ENCODE results near the gene CCDC198.

Gene CCDC198, protein sequence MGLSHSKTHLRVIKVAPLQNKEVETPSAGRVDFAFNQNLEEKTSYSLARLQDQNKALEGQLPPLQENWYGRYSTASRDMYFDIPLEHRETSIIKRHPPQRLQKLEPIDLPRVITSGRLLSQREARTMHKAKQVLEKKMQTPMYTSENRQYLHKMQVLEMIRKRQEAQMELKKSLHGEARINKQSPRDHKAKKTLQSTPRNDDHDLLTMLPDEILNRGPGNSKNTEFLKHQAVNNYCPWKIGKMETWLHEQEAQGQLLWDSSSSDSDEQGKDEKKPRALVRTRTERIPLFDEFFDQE

DNA sequence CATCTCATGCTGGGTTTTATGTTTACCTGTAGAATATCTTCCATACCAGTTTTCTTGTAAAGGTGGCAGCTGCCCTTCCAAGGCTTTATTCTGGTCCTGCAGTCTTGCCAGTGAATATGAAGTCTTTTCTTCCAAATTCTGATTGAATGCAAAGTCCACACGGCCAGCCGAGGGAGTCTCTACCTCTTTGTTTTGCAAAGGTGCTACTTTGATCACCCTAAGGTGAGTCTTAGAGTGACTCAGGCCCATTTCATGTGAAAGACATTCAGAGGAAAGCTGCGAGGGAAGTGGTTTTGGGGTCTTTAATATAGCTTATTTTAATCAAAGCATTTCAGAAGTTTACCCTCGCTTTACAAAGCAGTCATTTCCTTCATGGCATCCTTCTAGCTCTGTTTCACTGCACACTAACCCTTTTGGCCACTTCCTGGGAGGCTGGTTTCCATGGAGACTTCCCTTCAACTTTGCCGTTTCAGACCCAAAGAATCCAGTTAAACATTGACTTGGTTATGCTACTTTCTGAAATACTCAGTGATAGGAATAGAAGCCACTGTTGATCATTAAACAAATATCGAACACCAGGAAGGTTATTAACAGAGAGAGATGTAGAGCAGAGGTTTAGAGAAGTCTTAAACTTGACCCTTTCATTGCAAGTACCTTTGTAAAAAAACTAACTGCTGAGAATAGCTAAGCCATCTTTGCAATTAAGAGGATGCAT, at the start of gene CCDC198:
CCDC198 (minus strand) TSS at position 391 of the 715 bp plus-strand sequence; CDS start at position 249, 142 bp downstream.
- TF ChIP-seq ZNF274 (IDR thresholded peaks at IDR 0.05; ENCODE audit: low read depth, low read length): no peak
- H3K4me3 ChIP-seq (ENCODE audit: low read length): peak within 1 kb of the TSS; percentile 100

GRCh38 chr14:57533214-57533613, 39.6 kb upstream of the CCDC198 start:
- H3K4me3 ChIP-seq (ENCODE audit: low read length): no peak overlapping the region
- no peak for TF ChIP-seq ZNF274 (IDR thresholded peaks at IDR 0.05; ENCODE audit: low read depth, low read length)

GRCh38 chr14:57530571-57530970, 36.9 kb upstream of the CCDC198 start:
- TF ChIP-seq ZNF274 (IDR thresholded peaks at IDR 0.05; ENCODE audit: low read depth, low read length): no peak
- H3K4me3 ChIP-seq (ENCODE audit: low read length): no peak overlapping the region

- no peak for TF ChIP-seq ZNF274 (IDR thresholded peaks at IDR 0.05; ENCODE audit: low read depth, low read length)
- H3K4me3 ChIP-seq (ENCODE audit: low read length): no peak overlapping the region
These were observed 33.3 kb upstream of the CCDC198 start for GRCh38 chr14:57526942-57527341.

DNA sequence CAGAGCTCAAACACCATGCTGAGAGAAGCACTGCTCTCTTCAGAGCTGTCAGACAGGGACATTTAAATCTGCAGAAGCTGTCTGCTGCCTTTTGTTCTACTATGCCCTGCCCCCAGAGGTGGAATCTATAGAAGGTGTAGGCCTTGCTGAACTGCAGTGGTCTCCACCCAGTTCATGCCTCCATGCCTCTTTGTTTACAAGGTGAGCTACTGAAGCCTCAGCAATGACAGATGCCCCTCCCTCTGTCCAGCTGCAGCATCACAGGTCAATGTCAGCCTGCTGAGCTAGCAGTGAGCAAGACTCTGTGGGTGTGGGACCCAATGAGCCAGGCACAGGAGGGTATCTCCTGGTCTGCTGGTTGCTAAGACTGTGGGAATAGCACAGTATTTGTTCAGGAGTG, 25.4 kb upstream of the CCDC198 start:
- no peak for TF ChIP-seq ZNF274 (IDR thresholded peaks at IDR 0.05; ENCODE audit: low read depth, low read length)
- H3K4me3 ChIP-seq (ENCODE audit: low read length): no peak overlapping the region

DNA sequence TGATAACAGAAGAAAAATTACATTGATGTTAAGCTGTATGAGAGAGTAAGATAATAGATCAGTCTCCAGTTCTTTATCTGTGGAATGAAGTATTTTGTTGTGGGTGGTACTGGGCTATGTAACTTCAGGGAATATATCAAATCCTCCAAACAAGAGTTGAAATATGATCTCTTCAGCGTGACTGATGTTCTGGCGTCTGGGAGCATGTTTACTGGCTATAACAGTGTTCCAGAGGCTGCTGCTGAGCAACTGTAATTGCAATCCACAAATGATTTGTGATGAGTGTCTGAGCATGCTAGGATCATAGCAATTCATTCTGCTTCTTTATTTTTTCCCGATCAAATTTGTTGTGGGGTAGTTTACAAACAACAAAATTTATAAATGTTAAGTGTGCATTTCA, 18.6 kb upstream of the CCDC198 start:
- H3K4me3 ChIP-seq (ENCODE audit: low read length): no peak overlapping the region

DNA sequence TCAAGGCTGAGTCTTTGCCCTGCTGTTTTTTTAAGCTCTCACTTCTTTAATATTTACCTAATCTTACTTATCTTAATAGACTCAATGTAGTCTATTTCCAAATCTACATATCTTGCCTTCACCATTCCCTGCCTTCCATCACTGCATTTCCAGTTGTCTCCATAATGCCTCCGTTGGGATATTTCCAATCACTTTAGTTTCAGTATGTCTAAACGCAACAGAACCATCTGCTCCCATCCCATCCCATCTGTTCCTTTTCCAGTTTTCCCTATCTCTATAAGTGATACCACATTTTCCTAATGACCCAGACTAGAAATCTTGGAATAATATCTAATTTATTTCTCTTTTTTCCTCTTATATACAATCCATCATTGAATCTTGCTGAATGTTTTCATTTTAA, 15.1 kb upstream of the CCDC198 start:
- H3K4me3 ChIP-seq (ENCODE audit: low read length): no peak overlapping the region
- TF ChIP-seq ZNF274 (IDR thresholded peaks at IDR 0.05; ENCODE audit: low read depth, low read length): no peak

More for the DNA sequence above, 18.6 kb upstream of the CCDC198 start:
- TF ChIP-seq ZNF274 (IDR thresholded peaks at IDR 0.05; ENCODE audit: low read depth, low read length): no peak

DNA sequence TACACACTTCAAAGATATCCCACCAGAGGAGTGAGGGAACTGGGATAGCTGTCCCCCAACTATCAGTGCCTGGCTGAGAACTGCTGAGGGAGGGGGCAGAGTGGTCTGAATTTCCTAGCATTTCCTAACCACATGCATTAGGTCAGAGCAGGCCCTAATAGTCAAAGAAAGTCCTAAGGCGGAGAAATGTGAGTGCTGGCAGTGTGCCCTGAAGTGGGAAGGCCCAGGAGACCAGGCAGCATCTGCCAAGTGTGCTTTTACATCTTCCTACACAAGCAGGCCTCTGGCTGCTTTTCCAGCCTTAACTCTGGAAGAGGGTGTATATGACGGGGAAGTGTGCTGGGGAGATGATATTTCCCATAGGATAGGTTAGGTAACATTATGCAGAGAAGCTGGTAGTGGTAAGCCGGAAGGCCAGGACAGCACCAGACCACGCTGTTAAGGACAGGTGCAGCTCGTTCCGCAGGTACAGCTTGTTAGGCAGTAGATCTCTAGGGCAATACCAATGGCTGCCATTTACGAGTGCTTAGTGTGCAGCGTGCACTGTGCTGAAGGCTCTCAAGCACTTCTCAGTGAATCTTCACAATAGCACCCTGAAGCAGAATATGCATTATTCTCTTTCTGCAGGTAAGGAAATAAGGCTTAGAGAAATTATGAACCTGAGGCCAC, 9.1 kb upstream of the CCDC198 start:
- H3K4me3 ChIP-seq (ENCODE audit: low read length): no peak overlapping the region
- no peak for TF ChIP-seq ZNF274 (IDR thresholded peaks at IDR 0.05; ENCODE audit: low read depth, low read length)

DNA sequence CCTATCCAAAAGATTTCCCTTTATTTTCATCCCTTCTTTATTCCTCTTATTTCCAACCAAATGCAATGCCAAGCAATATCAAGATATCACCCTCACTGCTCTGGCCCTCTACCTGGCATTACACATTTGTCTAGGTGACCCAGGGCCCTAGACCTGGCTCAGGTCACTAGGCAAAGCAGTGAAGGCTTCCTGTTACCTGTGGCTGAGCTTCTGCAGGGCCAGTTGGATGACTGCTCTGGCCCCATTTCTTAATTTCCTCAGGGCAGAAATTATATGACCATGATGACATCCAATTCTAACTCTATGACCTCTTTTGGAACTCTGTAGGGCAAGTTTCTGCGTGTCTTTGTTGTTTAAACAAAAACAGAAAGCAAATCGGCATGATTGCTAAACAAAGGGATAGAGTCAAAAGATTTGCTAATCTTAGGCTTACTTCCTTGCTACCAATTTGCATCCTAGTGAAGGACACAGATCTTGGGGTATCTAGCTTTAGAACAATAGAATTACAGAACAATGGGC, 7.4 kb upstream of the CCDC198 start:
- no peak for TF ChIP-seq ZNF274 (IDR thresholded peaks at IDR 0.05; ENCODE audit: low read depth, low read length)
- H3K4me3 ChIP-seq (ENCODE audit: low read length): no peak overlapping the region; the same call in 1 of the 2 replicates

GRCh38 chr14:57498659-57499058, 5.0 kb upstream of the CCDC198 start:
- H3K4me3 ChIP-seq (ENCODE audit: low read length): no peak overlapping the region
- no peak for TF ChIP-seq ZNF274 (IDR thresholded peaks at IDR 0.05; ENCODE audit: low read depth, low read length)

DNA sequence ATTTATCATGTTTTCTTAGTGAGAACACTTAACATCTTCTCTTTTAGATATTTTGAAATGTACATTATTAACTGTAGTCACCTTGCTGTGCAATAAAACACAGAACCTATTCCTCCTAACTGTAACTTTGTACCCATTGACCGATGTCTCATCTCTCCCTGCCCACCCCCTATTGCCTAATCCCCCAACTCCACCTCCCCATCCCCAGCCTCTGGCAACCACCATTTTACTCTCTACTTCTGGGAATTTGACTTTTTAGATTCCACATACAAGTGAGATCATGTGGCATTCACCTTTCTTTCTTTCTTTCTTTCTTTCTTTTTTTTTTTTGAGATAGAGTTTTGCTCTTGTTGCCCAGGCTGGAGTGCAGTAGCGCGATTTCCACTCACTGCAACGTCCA, 4.4 kb upstream of the CCDC198 start:
- TF ChIP-seq ZNF274 (IDR thresholded peaks at IDR 0.05; ENCODE audit: low read depth, low read length): no peak
- no peak overlapping the region for H3K4me3 ChIP-seq (ENCODE audit: low read length)

- H3K4me3 ChIP-seq (ENCODE audit: low read length): no peak overlapping the region
- TF ChIP-seq ZNF274 (IDR thresholded peaks at IDR 0.05; ENCODE audit: low read depth, low read length): no peak
These were observed 1.8 kb upstream of the CCDC198 start for GRCh38 chr14:57495416-57495815.

GRCh38 chr14:57492859-57493258, 798 bp downstream of the CCDC198 start:
- no peak for TF ChIP-seq ZNF274 (IDR thresholded peaks at IDR 0.05; ENCODE audit: low read depth, low read length)
- peak overlapping the region; percentile 100 for H3K4me3 ChIP-seq (ENCODE audit: low read length)

DNA sequence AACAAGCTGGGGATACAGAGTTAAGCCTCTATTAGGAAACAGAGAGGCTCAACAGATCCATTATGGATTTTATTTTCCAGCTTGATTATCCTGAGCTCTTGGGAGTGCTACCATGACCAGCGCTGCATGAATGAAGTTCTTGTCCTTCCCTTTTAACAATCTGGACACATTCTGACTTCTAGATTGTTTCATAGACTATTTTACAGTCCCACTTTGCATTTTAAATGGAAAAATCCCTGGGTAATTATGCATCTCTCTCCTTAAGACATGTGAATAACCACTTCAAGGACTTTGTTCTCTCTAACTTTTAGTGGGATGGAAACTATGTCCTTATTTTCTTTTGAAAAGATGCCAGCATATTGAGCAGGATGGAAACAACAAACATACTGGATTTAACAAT, 2.0 kb downstream of the CCDC198 start:
- peak overlapping the region; percentile 54 for H3K4me3 ChIP-seq (ENCODE audit: low read length)
- TF ChIP-seq ZNF274 (IDR thresholded peaks at IDR 0.05; ENCODE audit: low read depth, low read length): no peak

Measured in GM08714 (cell line).